Stimulated activated CD4-positive, alpha-beta T cell treated with anti-CD3 and anti-CD28 coated beads, Interleukin-1b, Interleukin-23, amount 100 ng/mL, for 4 hours (primary cell): ENCODE measurements around the gene GSTA5.
A peak's percentile ranks its signal among the peaks of the same experiment; 100 is the strongest.
"Not testable (repeated sequence)": the region's sequence is repeated elsewhere in the genome, so short reads cannot be mapped to it uniquely, and the experiment has no call there.

Source experiments
- DNase-seq, 2 donors: peaks; one replicate each; pipeline ENCODE4 v3.0.0-alpha.2; 2020; ENCODE audit warnings: low read depth in 2 of 2

The GSTA5 gene

GRCh38 chr6:52834481-52834880 lies 6.1 kb downstream of the GSTA5 start:
- DNase-seq: no peak

- DNase-seq: not testable (repeated sequence)
These were observed 9.7 kb downstream of the GSTA5 start for GRCh38 chr6:52830869-52831268.

GRCh38 chr6:52829046-52829817 lies 11.4 kb downstream of the GSTA5 start:
- DNase-seq: no peak

DNA sequence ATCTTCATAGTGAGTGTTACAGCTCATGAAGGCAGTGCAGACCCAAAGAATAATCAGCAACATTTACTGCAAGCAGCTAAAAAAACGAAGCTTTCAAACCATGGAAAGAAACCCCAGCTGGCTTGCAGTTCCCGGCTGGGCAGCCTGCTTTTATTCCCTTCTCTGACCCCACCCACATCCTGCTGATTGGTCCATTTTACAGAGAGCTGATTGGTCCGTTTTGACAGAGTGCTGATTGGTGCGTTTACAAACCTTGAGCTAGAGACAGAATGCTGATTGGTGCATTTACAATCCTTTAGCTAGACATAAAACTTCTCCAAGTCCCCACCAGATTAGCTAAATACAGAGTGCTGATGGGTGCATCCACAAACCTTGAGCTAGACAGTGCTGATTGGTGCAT lies 12.0 kb downstream of the GSTA5 start:
- not testable (repeated sequence) for DNase-seq

GRCh38 chr6:52827073-52827783 lies 13.4 kb downstream of the GSTA5 start:
- DNase-seq: not testable (repeated sequence)

- no peak for DNase-seq
These were observed 14.1 kb downstream of the GSTA5 start for GRCh38 chr6:52826513-52826912.

DNA sequence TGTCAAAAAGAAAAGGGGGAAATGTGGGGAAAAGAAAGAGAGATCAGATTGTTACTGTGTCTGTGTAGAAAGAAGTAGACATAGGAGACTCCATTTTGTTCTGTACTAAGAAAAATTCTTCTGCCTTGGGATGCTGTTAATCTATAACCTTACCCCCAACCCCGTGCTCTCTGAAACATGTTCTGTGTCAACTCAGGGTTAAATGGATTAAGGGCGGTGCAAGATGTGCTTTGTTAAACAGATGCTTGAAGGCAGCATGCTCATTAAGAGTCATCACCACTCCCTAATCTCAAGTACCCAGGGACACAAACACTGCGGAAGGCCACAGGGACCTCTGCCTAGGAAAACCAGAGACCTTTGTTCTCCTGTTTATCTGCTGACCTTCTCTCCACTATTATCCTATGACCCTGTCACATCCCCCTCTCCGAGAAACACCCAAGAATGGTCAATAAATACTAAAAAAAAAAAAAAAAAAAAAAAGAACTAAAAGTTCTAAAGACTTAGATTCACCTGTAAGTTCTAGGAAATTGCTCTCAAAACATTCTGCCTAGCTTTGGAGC lies 14.6 kb downstream of the GSTA5 start:
- not testable (repeated sequence) for DNase-seq

DNA sequence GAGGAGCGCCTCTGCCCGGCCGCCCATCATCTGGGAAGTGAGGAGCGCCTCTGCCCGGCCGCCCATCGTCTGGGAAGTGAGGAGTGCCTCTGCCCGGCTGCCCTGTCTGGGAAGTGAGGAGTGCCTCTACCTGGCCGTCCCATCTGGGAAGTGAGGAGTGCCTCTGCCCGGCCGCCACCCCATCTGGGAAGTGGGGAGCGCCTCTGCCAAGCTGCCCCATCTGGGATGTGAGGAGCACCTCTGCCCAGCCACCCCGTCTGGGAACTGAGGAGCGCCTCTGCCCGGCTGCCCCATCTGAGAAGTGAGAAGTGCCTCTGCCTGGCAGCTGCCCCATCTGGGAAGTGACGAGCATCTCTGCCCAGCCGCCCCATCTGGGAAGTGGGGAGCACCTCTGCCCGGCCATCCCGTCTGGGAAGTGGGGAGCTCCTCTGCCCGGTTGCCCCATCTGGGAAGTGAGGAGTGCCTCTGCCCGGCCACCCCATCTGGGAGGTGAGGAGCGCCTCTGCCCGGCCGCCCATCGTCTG lies 15.3 kb downstream of the GSTA5 start:
- not testable (repeated sequence) for DNase-seq

GRCh38 chr6:52821842-52822241 lies 18.8 kb downstream of the GSTA5 start:
- DNase-seq: no peak

DNA sequence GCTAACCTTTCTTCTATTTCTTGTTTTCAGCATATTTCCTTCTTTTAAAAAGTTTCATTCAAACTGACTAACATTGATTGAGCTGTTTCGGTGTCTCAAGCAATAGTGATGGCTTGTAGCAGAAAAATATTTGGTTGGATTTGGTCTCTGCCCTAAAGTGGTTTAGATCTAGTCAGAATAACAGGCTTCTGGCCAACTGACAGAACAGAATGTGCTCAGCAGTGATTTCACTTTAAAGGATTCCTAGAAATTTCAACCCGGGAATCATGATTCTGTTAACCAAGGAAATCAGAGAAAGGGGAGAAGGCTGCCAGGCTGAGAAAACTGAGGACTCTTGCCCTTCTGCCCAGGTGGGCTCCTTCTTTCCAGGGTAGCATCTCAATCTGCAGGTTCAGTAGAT lies 20.4 kb downstream of the GSTA5 start:
- no peak for DNase-seq

DNA sequence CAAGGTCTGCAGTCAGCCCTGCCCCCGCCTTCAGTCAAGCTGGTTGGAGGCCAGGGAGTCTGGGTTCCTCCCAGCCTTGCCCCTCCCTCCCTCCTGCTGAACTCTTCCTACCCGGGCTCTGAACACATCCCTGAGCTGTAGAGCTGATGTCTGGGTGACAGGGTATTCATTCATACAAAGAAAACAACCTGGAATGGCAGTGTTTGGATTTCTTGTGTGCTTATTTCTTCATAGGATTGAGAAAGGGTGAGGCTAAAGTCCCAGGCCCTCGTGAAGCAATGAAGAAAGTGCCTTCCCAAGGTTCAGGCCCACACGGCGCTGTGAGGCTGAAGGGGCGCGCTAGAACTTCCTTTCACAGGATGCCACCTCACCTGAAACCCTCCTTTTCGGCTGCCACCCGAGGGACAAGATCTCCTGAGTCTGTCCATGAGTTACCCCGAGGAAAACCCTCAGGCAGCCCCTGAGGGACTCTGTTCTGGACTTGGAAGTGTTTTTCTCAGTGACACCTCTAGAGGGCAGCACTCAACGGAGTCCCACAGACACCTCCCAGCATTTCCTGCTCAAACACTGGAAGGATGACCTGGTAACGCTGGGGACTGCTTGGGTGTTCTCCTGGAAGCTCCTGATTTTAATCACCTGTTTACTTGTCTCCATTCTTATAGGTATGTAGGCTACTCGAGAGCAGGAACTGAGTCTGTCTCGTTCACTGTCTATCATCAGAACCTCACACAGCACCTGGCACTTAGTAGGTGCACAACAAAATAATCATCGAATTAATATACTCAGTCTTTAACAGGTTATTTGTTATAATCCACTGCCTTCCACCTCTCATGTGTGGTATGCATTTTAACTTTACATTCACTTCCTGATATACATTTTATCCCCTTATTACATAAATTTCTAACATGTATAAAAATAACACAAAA lies 25.2 kb downstream of the GSTA5 start:
- peak in 1 of 2 donors; percentile 18 for DNase-seq

GRCh38 chr6:52814545-52814944 lies 26.1 kb downstream of the GSTA5 start:
- not testable (repeated sequence) for DNase-seq

- not testable (repeated sequence) for DNase-seq
These were observed 30.8 kb downstream of the GSTA5 start for GRCh38 chr6:52809777-52810176.

DNA sequence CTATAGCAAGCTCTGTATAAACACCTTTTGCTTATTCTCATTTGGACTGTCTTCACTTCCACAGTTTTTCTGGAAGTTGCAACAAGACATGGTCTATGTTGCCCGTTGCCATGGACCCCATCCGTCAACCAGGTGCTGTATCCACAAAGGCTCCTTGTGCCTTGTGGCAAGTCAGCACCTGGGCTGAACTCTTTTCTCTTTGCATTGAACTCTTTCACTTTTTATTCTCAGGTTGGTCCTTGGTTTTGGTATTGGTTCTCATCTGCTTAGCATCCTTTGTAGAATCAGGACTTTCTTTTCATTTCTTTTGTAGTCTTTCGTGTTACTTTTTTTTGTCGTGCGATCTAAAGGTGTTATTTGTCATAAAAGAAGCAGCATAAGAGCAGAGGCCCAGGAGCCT lies 32.0 kb downstream of the GSTA5 start:
- DNase-seq: no peak

- DNase-seq: not testable (repeated sequence)
These were observed 36.9 kb downstream of the GSTA5 start, which contains the start of gene GSTA1 for GRCh38 chr6:52803668-52804255. GSTA1 (minus strand) TSS chr6:52803816; CDS start chr6:52799267, 4,549 bp downstream.

GRCh38 chr6:52802806-52803205 lies 37.8 kb downstream of the GSTA5 start:
- DNase-seq: no peak

GRCh38 chr6:52801188-52801841 lies 39.3 kb downstream of the GSTA5 start:
- DNase-seq: no peak

GRCh38 chr6:52799272-52799671 lies 41.3 kb downstream of the GSTA5 start:
- DNase-seq: not testable (repeated sequence)

GRCh38 chr6:52794366-52794765 lies 46.2 kb downstream of the GSTA5 start:
- DNase-seq: not testable (repeated sequence)

DNA sequence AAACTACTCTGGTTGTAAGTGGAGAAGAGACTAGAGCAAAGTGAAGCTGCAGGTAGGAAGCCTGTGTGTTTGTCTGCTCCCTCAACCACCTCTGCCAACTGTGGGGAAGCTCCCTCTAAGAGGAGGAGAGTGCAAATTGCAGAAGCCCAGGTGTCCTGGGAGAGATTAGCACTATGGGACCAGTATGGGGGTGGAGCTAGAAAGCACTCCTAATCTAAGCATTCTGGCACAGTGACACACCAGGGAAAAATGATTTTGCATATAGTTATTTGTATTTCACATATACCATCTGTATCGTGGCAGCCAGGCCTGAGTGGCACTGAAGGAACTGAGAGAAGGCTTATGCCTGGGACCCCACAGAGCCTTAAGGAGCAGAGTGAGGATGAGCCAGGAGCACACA lies 49.8 kb downstream of the GSTA5 start:
- no peak for DNase-seq
